LNCaP clone FGC (cell line): ENCODE data around the gene PCSK9.

Source experiments
- DNase-seq: peaks from one replicate; pipeline ENCODE4 v3.0.0-alpha.2; 2011; ENCODE audit warnings: low read depth
- H3K4me3 ChIP-seq: 2 replicates; pipeline ENCODE4 v1.5.1; 2011; ENCODE audit warnings: mild to moderate bottlenecking, low read depth, low read length, control low read depth
- CTCF ChIP-seq: IDR thresholded peaks from 2 replicates; pipeline ENCODE4 v1.5.1; 2012; ENCODE audit warnings: mild to moderate bottlenecking; ENCODE audit not compliant: control insufficient read depth, insufficient read depth; ENCODE audit errors: extremely low read depth

The PCSK9 gene

GRCh38 chr1:55037733-55038551, 1.4 kb upstream of the PCSK9 start:
- no peak overlapping the region for H3K4me3 ChIP-seq
- no peak for TF ChIP-seq CTCF
- DNase-seq: no peak

- no peak for DNase-seq
- no peak overlapping the region for H3K4me3 ChIP-seq
- TF ChIP-seq CTCF: no peak
Measured at GRCh38 chr1:55038552-55038838, 853 bp upstream of the PCSK9 start.

GRCh38 chr1:55038974-55039341, 390 bp upstream of the PCSK9 start:
- no peak for DNase-seq
- no peak for TF ChIP-seq CTCF
- H3K4me3 ChIP-seq: no peak overlapping the region

GRCh38 chr1:55040083-55040932, 960 bp downstream of the PCSK9 start:
- H3K4me3 ChIP-seq: no peak overlapping the region
- no peak for TF ChIP-seq CTCF
- no peak for DNase-seq

GRCh38 chr1:55040933-55041494, 1.7 kb downstream of the PCSK9 start:
- H3K4me3 ChIP-seq: no peak overlapping the region
- no peak for TF ChIP-seq CTCF
- DNase-seq: no peak

- H3K4me3 ChIP-seq: no peak overlapping the region
- TF ChIP-seq CTCF: no peak
- no peak for DNase-seq
Measured at GRCh38 chr1:55041613-55042012, 2.3 kb downstream of the PCSK9 start.

- H3K4me3 ChIP-seq: no peak overlapping the region
Measured at GRCh38 chr1:55043011-55043410, 3.7 kb downstream of the PCSK9 start.

More at GRCh38 chr1:55043011-55043410, 3.7 kb downstream of the PCSK9 start:
- no peak for TF ChIP-seq CTCF
- no peak for DNase-seq
